HEK293 (cell line): ENCODE data around the gene MAPRE3.

ENCODE experiments used
- GLIS1 ChIP-seq: fragments of 450-650 bp; formaldehyde crosslinking; IDR thresholded peaks from 2 replicates; pipeline ENCODE4 v1.5.1; 2016; ENCODE audit warnings: missing biosample characterization, missing genetic modification characterization
- GLIS2 ChIP-seq: fragments of 450-650 bp; formaldehyde crosslinking; IDR thresholded peaks from 2 replicates; pipeline ENCODE4 v1.5.1; 2016; ENCODE audit warnings: missing biosample characterization, missing genetic modification characterization
- IKZF3 ChIP-seq: fragments of 450-650 bp; IDR thresholded peaks from 2 replicates; pipeline ENCODE4 v1.5.0; 2018; ENCODE audit warnings: missing biosample characterization, mild to moderate bottlenecking, missing genetic modification characterization, moderate library complexity
- KLF16 ChIP-seq: fragments of 450-650 bp; formaldehyde crosslinking; IDR thresholded peaks from 2 replicates; pipeline ENCODE4 v1.5.1; 2017; ENCODE audit warnings: missing biosample characterization, missing genetic modification characterization
- KLF7 ChIP-seq: fragments of 450-650 bp; formaldehyde crosslinking; IDR thresholded peaks from 2 replicates; pipeline ENCODE4 v1.5.1; 2016; ENCODE audit warnings: missing biosample characterization, missing genetic modification characterization, borderline replicate concordance
- OVOL3 ChIP-seq: fragments of 450-650 bp; formaldehyde crosslinking; IDR thresholded peaks from 2 replicates; pipeline ENCODE4 v1.5.1; 2016; ENCODE audit warnings: missing biosample characterization, missing genetic modification characterization
- REPIN1 ChIP-seq: fragments of 450-650 bp; formaldehyde crosslinking; IDR thresholded peaks from 2 replicates; pipeline ENCODE4 v1.5.1; 2017; ENCODE audit warnings: missing biosample characterization, missing genetic modification characterization, low read depth
- ZBTB20 ChIP-seq: fragments of 450-650 bp; formaldehyde crosslinking; IDR thresholded peaks from 2 replicates; pipeline ENCODE4 v1.5.1; 2016; ENCODE audit warnings: missing biosample characterization, missing genetic modification characterization
- ZFHX2 ChIP-seq: fragments of 450-650 bp; formaldehyde crosslinking; conservative IDR thresholded peaks from 2 replicates; pipeline ENCODE4 v1.5.1; 2016; ENCODE audit warnings: missing biosample characterization, missing genetic modification characterization
- ZNF211 ChIP-seq: fragments of 450-650 bp; formaldehyde crosslinking; IDR thresholded peaks from 2 replicates; pipeline ENCODE4 v1.5.1; 2016; ENCODE audit warnings: low read depth, missing biosample characterization, missing genetic modification characterization
- ZNF214 ChIP-seq: fragments of 450-650 bp; formaldehyde crosslinking; IDR thresholded peaks from 2 replicates; pipeline ENCODE4 v1.5.1; 2017; ENCODE audit warnings: missing biosample characterization, mild to moderate bottlenecking, missing genetic modification characterization, borderline replicate concordance
- ZNF324 ChIP-seq: fragments of 450-650 bp; formaldehyde crosslinking; IDR thresholded peaks from 2 replicates; pipeline ENCODE4 v1.5.1; 2016; ENCODE audit warnings: missing biosample characterization, missing genetic modification characterization
- ZNF341 ChIP-seq: fragments of 450-650 bp; formaldehyde crosslinking; IDR thresholded peaks from 2 replicates; pipeline ENCODE4; 2016; ENCODE audit warnings: low read depth, missing biosample characterization, missing genetic modification characterization
- ZNF37A ChIP-seq: fragments of 450-650 bp; IDR thresholded peaks from 2 replicates; pipeline ENCODE4 v1.5.1; 2018; ENCODE audit warnings: missing biosample characterization, missing genetic modification characterization
- ZNF391 ChIP-seq: fragments of 450-650 bp; formaldehyde crosslinking; IDR thresholded peaks from 2 replicates; pipeline ENCODE4 v1.5.1; 2016; ENCODE audit warnings: low read depth, missing biosample characterization, missing genetic modification characterization, borderline replicate concordance
- ZNF529 ChIP-seq: fragments of 450-650 bp; formaldehyde crosslinking; IDR thresholded peaks from 2 replicates; pipeline ENCODE4 v1.5.1; 2017; ENCODE audit warnings: missing genetic modification characterization, missing biosample characterization; ENCODE audit not compliant: insufficient replicate concordance
- ZNF544 ChIP-seq: fragments of 450-650 bp; formaldehyde crosslinking; IDR thresholded peaks from 2 replicates; pipeline ENCODE4 v1.5.0; 2017; ENCODE audit warnings: missing biosample characterization, missing genetic modification characterization
- ZNF555 ChIP-seq: fragments of 450-650 bp; formaldehyde crosslinking; conservative IDR thresholded peaks from 2 replicates; pipeline ENCODE4 v1.5.1; 2017; ENCODE audit warnings: missing biosample characterization, mild to moderate bottlenecking, missing genetic modification characterization, inconsistent platforms
- ZNF621 ChIP-seq: fragments of 450-650 bp; formaldehyde crosslinking; IDR thresholded peaks from 2 replicates; pipeline ENCODE4 v1.5.1; 2017; ENCODE audit warnings: missing biosample characterization, missing genetic modification characterization
- ZNF660 ChIP-seq: fragments of 450-650 bp; IDR thresholded peaks from 2 replicates; pipeline ENCODE4 v1.5.1; 2018; ENCODE audit warnings: missing biosample characterization, mild to moderate bottlenecking, missing genetic modification characterization
- ZNF777 ChIP-seq: fragments of 450-650 bp; formaldehyde crosslinking; IDR thresholded peaks from 2 replicates; pipeline ENCODE4 v1.5.1; 2017; ENCODE audit warnings: missing biosample characterization, missing genetic modification characterization, borderline replicate concordance
- ZSCAN23 ChIP-seq: fragments of 450-650 bp; formaldehyde crosslinking; IDR thresholded peaks from 2 replicates; pipeline ENCODE4 v1.5.1; 2016; ENCODE audit warnings: missing biosample characterization, missing genetic modification characterization
- ZXDB ChIP-seq: fragments of 450-650 bp; formaldehyde crosslinking; IDR thresholded peaks from 2 replicates; pipeline ENCODE4 v1.5.1; 2016; ENCODE audit warnings: missing biosample characterization, missing genetic modification characterization
- TF ChIP-seq, protein P1 (sequence below): fragments of 450-650 bp; formaldehyde crosslinking; IDR thresholded peaks from 2 replicates; pipeline ENCODE4 v1.5.1; 2016; ENCODE audit warnings: missing biosample characterization, missing genetic modification characterization
- TF ChIP-seq, protein P2 (sequence below): fragments of 450-650 bp; formaldehyde crosslinking; IDR thresholded peaks from 2 replicates; pipeline ENCODE4 v1.5.1; 2017; ENCODE audit warnings: missing biosample characterization, missing genetic modification characterization
- TF ChIP-seq, protein P3 (sequence below): fragments of 450-650 bp; IDR thresholded peaks from 2 replicates; pipeline ENCODE4 v1.5.1; 2018; ENCODE audit warnings: missing biosample characterization, mild to moderate bottlenecking, missing genetic modification characterization
- TF ChIP-seq, protein P4 (sequence below): fragments of 450-650 bp; formaldehyde crosslinking; IDR thresholded peaks from 2 replicates; pipeline ENCODE4 v1.5.1; 2016; ENCODE audit warnings: missing biosample characterization, missing genetic modification characterization
- TF ChIP-seq, protein P5 (sequence below): fragments of 450-650 bp; formaldehyde crosslinking; IDR thresholded peaks from 2 replicates; pipeline ENCODE4 v1.5.1; 2016; ENCODE audit warnings: missing biosample characterization, missing genetic modification characterization
- TF ChIP-seq, protein P6 (sequence below): sonication (generic); formaldehyde crosslinking; IDR thresholded peaks from 2 replicates; pipeline ENCODE4 v1.8.1; 2022; ENCODE audit warnings: mild to moderate bottlenecking, moderate library complexity, missing genetic modification reagents

Gene MAPRE3

DNA sequence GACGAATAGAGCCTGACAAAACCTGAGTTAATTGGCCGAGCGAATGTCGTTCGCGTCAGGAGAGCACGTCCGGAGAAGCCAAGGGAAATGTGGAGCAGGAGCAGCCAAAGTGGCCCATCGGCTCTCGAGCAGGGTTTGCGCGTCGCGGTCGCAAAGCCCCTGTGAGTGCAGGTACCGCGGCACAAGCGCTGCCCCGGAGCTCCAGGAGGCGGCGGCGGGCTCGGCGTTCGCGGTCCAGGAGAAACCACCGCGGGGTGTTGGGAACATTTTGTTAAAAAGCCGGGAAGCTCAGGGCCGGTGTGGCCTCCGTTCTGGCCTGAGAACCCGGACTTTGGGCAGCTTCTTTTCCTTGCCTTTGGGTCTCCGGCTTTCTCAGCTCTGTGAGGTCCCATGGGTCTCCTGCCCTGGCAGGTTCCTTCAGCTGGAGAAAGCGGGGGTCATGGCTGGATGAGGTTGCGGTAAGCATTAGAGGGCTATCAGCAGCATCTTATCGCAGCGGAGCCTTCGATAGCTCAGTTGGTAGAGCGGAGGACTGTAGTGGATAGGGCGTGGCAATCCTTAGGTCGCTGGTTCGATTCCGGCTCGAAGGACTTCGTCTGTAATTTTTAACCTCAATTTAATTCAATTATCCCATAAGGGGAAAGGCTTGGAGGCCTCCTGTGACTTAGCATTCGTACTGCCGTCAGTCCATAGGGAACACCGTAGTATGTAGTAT lies 80.0 kb downstream of the MAPRE3 start (continued):
- TF ChIP-seq, protein P1, sequence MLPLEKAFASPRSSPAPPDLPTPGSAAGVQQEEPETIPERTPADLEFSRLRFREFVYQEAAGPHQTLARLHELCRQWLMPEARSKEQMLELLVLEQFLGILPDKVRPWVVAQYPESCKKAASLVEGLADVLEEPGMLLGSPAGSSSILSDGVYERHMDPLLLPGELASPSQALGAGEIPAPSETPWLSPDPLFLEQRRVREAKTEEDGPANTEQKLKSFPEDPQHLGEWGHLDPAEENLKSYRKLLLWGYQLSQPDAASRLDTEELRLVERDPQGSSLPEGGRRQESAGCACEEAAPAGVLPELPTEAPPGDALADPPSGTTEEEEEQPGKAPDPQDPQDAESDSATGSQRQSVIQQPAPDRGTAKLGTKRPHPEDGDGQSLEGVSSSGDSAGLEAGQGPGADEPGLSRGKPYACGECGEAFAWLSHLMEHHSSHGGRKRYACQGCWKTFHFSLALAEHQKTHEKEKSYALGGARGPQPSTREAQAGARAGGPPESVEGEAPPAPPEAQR: peak; percentile 81; the same call in 1 of the 2 replicates
- TF ChIP-seq, protein P2, sequence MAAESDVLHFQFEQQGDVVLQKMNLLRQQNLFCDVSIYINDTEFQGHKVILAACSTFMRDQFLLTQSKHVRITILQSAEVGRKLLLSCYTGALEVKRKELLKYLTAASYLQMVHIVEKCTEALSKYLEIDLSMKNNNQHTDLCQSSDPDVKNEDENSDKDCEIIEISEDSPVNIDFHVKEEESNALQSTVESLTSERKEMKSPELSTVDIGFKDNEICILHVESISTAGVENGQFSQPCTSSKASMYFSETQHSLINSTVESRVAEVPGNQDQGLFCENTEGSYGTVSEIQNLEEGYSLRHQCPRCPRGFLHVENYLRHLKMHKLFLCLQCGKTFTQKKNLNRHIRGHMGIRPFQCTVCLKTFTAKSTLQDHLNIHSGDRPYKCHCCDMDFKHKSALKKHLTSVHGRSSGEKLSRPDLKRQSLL (tag by site-specific recombination): peak; percentile 50
- TF ChIP-seq ZFHX2 (tag by site-specific recombination) (peak; percentile 30), ZNF660 (tag by site-specific recombination) (peak; percentile 12; the same call in 1 of the 2 replicates), ZNF341 (peak; percentile 47; the same call in 1 of the 2 replicates), ZNF37A (tag by site-specific recombination) (0 out of 2 replicates have a peak, but pooled peaks have one; percentile 29), GLIS1 (tag by site-specific recombination) (peak; percentile 21), ZNF544 (tag by site-specific recombination) (no peak), OVOL3 (tag by site-specific recombination) (no peak), ZNF391 (tag by site-specific recombination) (peak; percentile 14; the same call in 1 of the 2 replicates), KLF7 (tag by site-specific recombination) (peak; percentile 99), ZNF214 (no peak), ZNF621 (tag by site-specific recombination) (no peak), ZNF211 (no peak), ZSCAN23 (0 out of 2 replicates have a peak, but pooled peaks have one; percentile 83), REPIN1 (no peak), IKZF3 (peak; percentile 27; the same call in 1 of the 2 replicates), ZNF777 (tag by site-specific recombination) (no peak), GLIS2 (0 out of 2 replicates have a peak, but pooled peaks have one; percentile 57), ZNF555 (tag by site-specific recombination) (no peak), ZNF324 (tag by site-specific recombination) (peak; percentile 64; the same call in 1 of the 2 replicates), ZXDB (no peak; the same call in none of the 2 replicates), KLF16 (tag by site-specific recombination) (peak; percentile 76), ZNF529 (tag by site-specific recombination) (peak; percentile 6), ZBTB20 (tag by site-specific recombination) (peak; percentile 82)
- TF ChIP-seq, protein P3, sequence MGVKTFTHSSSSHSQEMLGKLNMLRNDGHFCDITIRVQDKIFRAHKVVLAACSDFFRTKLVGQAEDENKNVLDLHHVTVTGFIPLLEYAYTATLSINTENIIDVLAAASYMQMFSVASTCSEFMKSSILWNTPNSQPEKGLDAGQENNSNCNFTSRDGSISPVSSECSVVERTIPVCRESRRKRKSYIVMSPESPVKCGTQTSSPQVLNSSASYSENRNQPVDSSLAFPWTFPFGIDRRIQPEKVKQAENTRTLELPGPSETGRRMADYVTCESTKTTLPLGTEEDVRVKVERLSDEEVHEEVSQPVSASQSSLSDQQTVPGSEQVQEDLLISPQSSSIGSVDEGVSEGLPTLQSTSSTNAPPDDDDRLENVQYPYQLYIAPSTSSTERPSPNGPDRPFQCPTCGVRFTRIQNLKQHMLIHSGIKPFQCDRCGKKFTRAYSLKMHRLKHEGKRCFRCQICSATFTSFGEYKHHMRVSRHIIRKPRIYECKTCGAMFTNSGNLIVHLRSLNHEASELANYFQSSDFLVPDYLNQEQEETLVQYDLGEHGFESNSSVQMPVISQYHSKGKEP (tag by site-specific recombination): no peak
- TF ChIP-seq, protein P4, sequence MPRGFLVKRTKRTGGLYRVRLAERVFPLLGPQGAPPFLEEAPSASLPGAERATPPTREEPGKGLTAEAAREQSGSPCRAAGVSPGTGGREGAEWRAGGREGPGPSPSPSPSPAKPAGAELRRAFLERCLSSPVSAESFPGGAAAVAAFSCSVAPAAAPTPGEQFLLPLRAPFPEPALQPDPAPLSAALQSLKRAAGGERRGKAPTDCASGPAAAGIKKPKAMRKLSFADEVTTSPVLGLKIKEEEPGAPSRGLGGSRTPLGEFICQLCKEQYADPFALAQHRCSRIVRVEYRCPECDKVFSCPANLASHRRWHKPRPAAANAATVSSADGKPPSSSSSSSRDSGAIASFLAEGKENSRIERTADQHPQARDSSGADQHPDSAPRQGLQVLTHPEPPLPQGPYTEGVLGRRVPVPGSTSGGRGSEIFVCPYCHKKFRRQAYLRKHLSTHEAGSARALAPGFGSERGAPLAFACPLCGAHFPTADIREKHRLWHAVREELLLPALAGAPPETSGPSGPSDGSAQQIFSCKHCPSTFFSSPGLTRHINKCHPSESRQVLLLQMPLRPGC: peak; percentile 12; the same call in 1 of the 2 replicates
- TF ChIP-seq, protein P5, sequence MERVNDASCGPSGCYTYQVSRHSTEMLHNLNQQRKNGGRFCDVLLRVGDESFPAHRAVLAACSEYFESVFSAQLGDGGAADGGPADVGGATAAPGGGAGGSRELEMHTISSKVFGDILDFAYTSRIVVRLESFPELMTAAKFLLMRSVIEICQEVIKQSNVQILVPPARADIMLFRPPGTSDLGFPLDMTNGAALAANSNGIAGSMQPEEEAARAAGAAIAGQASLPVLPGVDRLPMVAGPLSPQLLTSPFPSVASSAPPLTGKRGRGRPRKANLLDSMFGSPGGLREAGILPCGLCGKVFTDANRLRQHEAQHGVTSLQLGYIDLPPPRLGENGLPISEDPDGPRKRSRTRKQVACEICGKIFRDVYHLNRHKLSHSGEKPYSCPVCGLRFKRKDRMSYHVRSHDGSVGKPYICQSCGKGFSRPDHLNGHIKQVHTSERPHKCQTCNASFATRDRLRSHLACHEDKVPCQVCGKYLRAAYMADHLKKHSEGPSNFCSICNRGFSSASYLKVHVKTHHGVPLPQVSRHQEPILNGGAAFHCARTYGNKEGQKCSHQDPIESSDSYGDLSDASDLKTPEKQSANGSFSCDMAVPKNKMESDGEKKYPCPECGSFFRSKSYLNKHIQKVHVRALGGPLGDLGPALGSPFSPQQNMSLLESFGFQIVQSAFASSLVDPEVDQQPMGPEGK (tag by site-specific recombination): peak; percentile 70; the same call in 1 of the 2 replicates
- TF ChIP-seq, protein P6, sequence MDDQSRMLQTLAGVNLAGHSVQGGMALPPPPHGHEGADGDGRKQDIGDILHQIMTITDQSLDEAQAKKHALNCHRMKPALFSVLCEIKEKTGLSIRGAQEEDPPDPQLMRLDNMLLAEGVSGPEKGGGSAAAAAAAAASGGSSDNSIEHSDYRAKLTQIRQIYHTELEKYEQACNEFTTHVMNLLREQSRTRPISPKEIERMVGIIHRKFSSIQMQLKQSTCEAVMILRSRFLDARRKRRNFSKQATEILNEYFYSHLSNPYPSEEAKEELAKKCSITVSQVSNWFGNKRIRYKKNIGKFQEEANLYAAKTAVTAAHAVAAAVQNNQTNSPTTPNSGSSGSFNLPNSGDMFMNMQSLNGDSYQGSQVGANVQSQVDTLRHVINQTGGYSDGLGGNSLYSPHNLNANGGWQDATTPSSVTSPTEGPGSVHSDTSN (CRISPR knock-in tag): peak; percentile 59
